Measurements from ENCODE around the gene DYRK3. TPM values are rescaled to one million over a fixed set of nuclear protein-coding genes. Genes with fewer than 3 reads are reported as not detected.
A peak's percentile ranks its signal among the peaks of the same experiment; 100 is the strongest.

Gene DYRK3
- total and polyA plus RNA-seq, 2 of the 13 experiments (the other 11 are each of a cell fraction or from before 2014, with no cell fraction given): 0.48 to 2.8 TPM

GRCh38 chr1:206635080-206635977 is at the start of gene DYRK3 (continued):
- TF ChIP-seq, protein P1, sequence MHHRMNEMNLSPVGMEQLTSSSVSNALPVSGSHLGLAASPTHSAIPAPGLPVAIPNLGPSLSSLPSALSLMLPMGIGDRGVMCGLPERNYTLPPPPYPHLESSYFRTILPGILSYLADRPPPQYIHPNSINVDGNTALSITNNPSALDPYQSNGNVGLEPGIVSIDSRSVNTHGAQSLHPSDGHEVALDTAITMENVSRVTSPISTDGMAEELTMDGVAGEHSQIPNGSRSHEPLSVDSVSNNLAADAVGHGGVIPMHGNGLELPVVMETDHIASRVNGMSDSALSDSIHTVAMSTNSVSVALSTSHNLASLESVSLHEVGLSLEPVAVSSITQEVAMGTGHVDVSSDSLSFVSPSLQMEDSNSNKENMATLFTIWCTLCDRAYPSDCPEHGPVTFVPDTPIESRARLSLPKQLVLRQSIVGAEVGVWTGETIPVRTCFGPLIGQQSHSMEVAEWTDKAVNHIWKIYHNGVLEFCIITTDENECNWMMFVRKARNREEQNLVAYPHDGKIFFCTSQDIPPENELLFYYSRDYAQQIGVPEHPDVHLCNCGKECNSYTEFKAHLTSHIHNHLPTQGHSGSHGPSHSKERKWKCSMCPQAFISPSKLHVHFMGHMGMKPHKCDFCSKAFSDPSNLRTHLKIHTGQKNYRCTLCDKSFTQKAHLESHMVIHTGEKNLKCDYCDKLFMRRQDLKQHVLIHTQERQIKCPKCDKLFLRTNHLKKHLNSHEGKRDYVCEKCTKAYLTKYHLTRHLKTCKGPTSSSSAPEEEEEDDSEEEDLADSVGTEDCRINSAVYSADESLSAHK (CRISPR knock-in tag; IDR thresholded peaks at IDR 0.05; ENCODE audit: borderline replicate concordance): no peak
- TF ChIP-seq TARDBP (CRISPR knock-in tag; IDR thresholded peaks at IDR 0.05) (no peak), SRSF9 (IDR thresholded peaks at IDR 0.05; ENCODE audit: borderline replicate concordance, insufficient read depth, low read depth, low read length, poor library complexity, severe bottlenecking) (no peak), FOXP1 (IDR thresholded peaks at IDR 0.05) (no peak), FOXP1 (CRISPR knock-in tag; IDR thresholded peaks at IDR 0.05) (no peak), ZKSCAN8 (CRISPR knock-in tag; IDR thresholded peaks at IDR 0.05; ENCODE audit: borderline replicate concordance) (0 out of 2 replicates have a peak, but pooled peaks have one; percentile 31), FLYWCH1 (CRISPR knock-in tag; IDR thresholded peaks at IDR 0.05) (no peak), TBP (CRISPR knock-in tag; IDR thresholded peaks at IDR 0.05) (no peak), ZNF552 (CRISPR knock-in tag; IDR thresholded peaks at IDR 0.05; ENCODE audit: borderline replicate concordance) (0 out of 2 replicates have a peak, but pooled peaks have one; percentile 53), BORCS8-MEF2B (CRISPR knock-in tag; IDR thresholded peaks at IDR 0.05) (peak; percentile 60; the same call in 1 of the 2 replicates), POLR2A (IDR thresholded peaks at IDR 0.05; ENCODE audit: insufficient read depth in 1 of 2, low read depth in 2 of 2, low read length in 2 of 2) (peak; percentile 74 to 91), SUZ12 (IDR thresholded peaks at IDR 0.05; ENCODE audit: low read depth, low read length) (no peak), MTA1 (CRISPR knock-in tag; IDR thresholded peaks at IDR 0.05; ENCODE audit: borderline replicate concordance) (peak; percentile 69; the same call in 1 of the 2 replicates), ZNF652 (CRISPR knock-in tag; IDR thresholded peaks at IDR 0.05; ENCODE audit: borderline replicate concordance, low read depth) (no peak), CCDC6 (CRISPR knock-in tag; IDR thresholded peaks at IDR 0.05) (no peak; the same call in 1 of the 2 replicates), ZNF451 (CRISPR knock-in tag; IDR thresholded peaks at IDR 0.05) (no peak), ATF6 (CRISPR knock-in tag; conservative IDR thresholded peaks at IDR 0.05) (no peak), LBX2 (CRISPR knock-in tag; IDR thresholded peaks at IDR 0.05; ENCODE audit: borderline replicate concordance) (peak; percentile 38; the same call in 1 of the 2 replicates), ZNF33B (CRISPR knock-in tag; IDR thresholded peaks at IDR 0.05) (peak; percentile 71; the same call in 1 of the 2 replicates)
- TF ChIP-seq, protein P2, sequence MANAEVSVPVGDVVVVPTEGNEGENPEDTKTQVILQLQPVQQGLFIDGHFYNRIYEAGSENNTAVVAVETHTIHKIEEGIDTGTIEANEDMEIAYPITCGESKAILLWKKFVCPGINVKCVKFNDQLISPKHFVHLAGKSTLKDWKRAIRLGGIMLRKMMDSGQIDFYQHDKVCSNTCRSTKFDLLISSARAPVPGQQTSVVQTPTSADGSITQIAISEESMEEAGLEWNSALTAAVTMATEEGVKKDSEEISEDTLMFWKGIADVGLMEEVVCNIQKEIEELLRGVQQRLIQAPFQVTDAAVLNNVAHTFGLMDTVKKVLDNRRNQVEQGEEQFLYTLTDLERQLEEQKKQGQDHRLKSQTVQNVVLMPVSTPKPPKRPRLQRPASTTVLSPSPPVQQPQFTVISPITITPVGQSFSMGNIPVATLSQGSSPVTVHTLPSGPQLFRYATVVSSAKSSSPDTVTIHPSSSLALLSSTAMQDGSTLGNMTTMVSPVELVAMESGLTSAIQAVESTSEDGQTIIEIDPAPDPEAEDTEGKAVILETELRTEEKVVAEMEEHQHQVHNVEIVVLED (CRISPR knock-in tag; IDR thresholded peaks at IDR 0.05; ENCODE audit: borderline replicate concordance): peak; percentile 97
- TF ChIP-seq, protein P3, sequence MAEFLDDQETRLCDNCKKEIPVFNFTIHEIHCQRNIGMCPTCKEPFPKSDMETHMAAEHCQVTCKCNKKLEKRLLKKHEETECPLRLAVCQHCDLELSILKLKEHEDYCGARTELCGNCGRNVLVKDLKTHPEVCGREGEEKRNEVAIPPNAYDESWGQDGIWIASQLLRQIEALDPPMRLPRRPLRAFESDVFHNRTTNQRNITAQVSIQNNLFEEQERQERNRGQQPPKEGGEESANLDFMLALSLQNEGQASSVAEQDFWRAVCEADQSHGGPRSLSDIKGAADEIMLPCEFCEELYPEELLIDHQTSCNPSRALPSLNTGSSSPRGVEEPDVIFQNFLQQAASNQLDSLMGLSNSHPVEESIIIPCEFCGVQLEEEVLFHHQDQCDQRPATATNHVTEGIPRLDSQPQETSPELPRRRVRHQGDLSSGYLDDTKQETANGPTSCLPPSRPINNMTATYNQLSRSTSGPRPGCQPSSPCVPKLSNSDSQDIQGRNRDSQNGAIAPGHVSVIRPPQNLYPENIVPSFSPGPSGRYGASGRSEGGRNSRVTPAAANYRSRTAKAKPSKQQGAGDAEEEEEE (CRISPR knock-in tag; IDR thresholded peaks at IDR 0.05; ENCODE audit: borderline replicate concordance): no peak
